T-cell (primary cell): Measurements from ENCODE around the gene GARIN5B. TPM values are rescaled to one million over a fixed set of nuclear protein-coding genes. Genes with fewer than 3 reads are reported as not detected.
"Not testable (repeated sequence)": the region's sequence is repeated elsewhere in the genome, so short reads cannot be mapped to it uniquely, and the experiment has no call there.

Experiments used
- ATAC-seq, 4 experiments: fragments of 200-7000 bp in 3 of 4; fragments of 150-1000 bp in 1 of 4; cut with Tn5 transposase; replicated peaks in 1 of 4; 1 replicate in 3 of 4; 2 replicates in 1 of 4; pipeline ENCODE4 v1.10.0; 2021; ENCODE audit warnings: moderate library complexity in 3 of 4, mild to moderate bottlenecking in 2 of 4, moderate number of reproducible peaks in 1 of 4
- CTCF ChIA-PET, 2 donors: fragments of 300-600 bp; sonication (Branson Sonifier 250); formaldehyde crosslinking; loops; one replicate each; lab custom pipeline; 2022; ENCODE audit warnings: antibody characterized with exemption in 2 of 2; lab: Charles Lee
- POLR2A ChIA-PET, 2 donors: fragments of 300-600 bp; sonication (Branson Sonifier 250); formaldehyde crosslinking; loops; one replicate each; lab custom pipeline; 2022; ENCODE audit warnings: antibody characterized with exemption in 2 of 2; lab: Charles Lee
- DNase-seq, 35 experiments: peaks; one replicate each; pipeline versions ENCODE4 v3.0.0 to v3.0.0-alpha.2; 2013 to 2023
- H3K27ac ChIP-seq: one replicate; pipeline ENCODE4 v1.5.1; 2013; ENCODE audit warnings: low read length
- H3K27me3 ChIP-seq, 2 experiments: replicated peaks in 1 of 2; 1 replicate in 1 of 2; 2 replicates in 1 of 2; pipeline versions ENCODE4 v1.6.1 to v1.7.0; 2013; ENCODE audit warnings: low read length in 1 of 2, mixed read lengths in 1 of 2; ENCODE audit not compliant: control insufficient read depth in 2 of 2, insufficient read depth in 2 of 2; ENCODE audit errors: extremely low read depth in 1 of 2
- H3K36me3 ChIP-seq, 2 donors: 1 replicate in 1 of 2; 2 replicates in 1 of 2; pipeline versions ENCODE4 v1.6.1 to v1.7.0; 2013; ENCODE audit warnings: low read length in 1 of 2; ENCODE audit not compliant: control insufficient read depth in 2 of 2, insufficient read depth in 1 of 2; ENCODE audit errors: extremely low read depth in 1 of 2
- H3K4me1 ChIP-seq, 2 experiments: 1 replicate in 1 of 2; 2 replicates in 1 of 2; pipeline versions ENCODE4 v1.6.1 to v1.7.0; 2013; ENCODE audit warnings: low read length in 2 of 2, mixed read lengths in 1 of 2; ENCODE audit not compliant: insufficient read depth in 2 of 2, control insufficient read depth in 1 of 2; ENCODE audit errors: extremely low read depth in 1 of 2
- H3K4me3 ChIP-seq, 2 donors: 1 replicate in 1 of 2; 2 replicates in 1 of 2; pipeline versions ENCODE4 v1.5.1 to v1.7.0; 2013; ENCODE audit warnings: mild to moderate bottlenecking in 2 of 2, low read length in 1 of 2, moderate library complexity in 1 of 2; ENCODE audit not compliant: control insufficient read depth in 1 of 2; ENCODE audit errors: extremely low read depth in 1 of 2
- H3K9me3 ChIP-seq: 2 replicates; pipeline ENCODE4 v1.7.0; 2013
- H3K27ac Mint-ChIP-seq, 2 donors: one replicate each; pipeline ENCODE4 v1.8.0; 2020 to 2021; ENCODE audit warnings: mild to moderate bottlenecking in 2 of 2, mixed read lengths in 2 of 2
- H3K27me3 Mint-ChIP-seq, 2 donors: one replicate each; pipeline ENCODE4 v1.8.0; 2021 to 2022; ENCODE audit warnings: mixed read lengths in 2 of 2
- H3K36me3 Mint-ChIP-seq: one replicate; pipeline ENCODE4 v1.8.0; 2021; ENCODE audit warnings: mixed read lengths
- H3K4me1 Mint-ChIP-seq, 3 donors: one replicate each; pipeline ENCODE4 v1.8.0; 2020 to 2022; ENCODE audit warnings: mixed read lengths in 3 of 3, mild to moderate bottlenecking in 1 of 3
- H3K4me3 Mint-ChIP-seq, 3 donors: one replicate each; pipeline ENCODE4 v1.8.0; 2020 to 2022; ENCODE audit warnings: mild to moderate bottlenecking in 3 of 3, mixed read lengths in 3 of 3, moderate library complexity in 3 of 3
- H3K9me3 Mint-ChIP-seq, 3 donors: one replicate each; pipeline ENCODE4 v1.8.0; 2020 to 2022; ENCODE audit warnings: mixed read lengths in 3 of 3
- WGBS: methylation state at CpG from one replicate; pipeline ENCODE4 v1.1.5; 2013; ENCODE audit warnings: missing lambda C conversion rate; ENCODE audit not compliant: insufficient coverage; 5-methylcytosine and 5-hydroxymethylcytosine counted together
- total RNA-seq, 35 experiments: library from RNA in 6 of 35; stranded (reverse) in 6 of 35; fragments of 120-200 nt in 1 of 35; gene quantifications; one replicate each; pipeline versions ENCODE4 v1.2.1 to v1.2.4 and lab custom pipeline; 2013 to 2026

Gene GARIN5B
- total RNA-seq, 5 donors from 2014 or later (not counting 1 experiment from before 2014, with no cell fraction given) = not detected

DNA sequence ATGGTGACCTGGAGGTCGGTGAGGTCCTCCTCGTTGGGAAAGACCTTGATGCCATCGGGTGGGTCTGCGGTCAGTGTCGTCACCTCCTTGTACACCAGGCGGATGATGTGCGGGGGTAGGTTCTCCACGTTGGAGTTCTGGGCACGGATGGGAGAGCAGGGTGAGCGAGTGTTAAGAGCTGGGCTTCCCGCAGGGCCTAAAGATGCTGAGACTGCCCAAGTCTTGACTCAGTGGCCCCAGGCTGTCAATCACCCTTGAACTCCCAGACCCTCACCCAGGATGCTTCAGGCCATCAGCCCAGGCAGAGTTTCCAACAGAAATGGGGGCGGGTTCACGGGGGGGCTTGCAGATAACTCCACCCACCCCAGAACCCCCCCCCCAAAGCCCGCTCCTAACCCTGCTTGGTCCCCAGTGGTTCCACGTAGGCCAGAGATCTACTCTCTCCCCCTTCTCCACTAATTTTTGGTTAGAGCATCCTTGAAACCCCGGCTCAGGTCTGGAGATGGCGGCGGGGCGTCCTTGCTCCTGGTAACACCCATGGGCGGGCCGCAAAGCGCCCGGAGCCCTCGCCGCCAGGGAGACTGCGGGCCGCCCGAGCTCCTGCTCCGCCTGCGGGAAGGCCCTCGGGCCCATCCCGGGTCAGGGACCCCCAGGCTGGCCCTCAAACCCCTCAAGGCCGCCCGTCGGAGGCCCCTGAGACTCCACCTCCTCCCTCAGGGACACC, 43.9 kb upstream of the GARIN5B start:
- WGBS = 0% methylated on average over 21 of the region's 35 CpGs
- Mint-ChIP-seq H3K27me3 (no peaks in the 10 kb centered on the region), H3K27ac (peak overlapping the region; percentile 25 to 70), H3K36me3 (peaks cover 29% of the 10 kb centered on the region), H3K9me3 (peaks cover 0 to 5% (median 3%) of the 10 kb centered on the region in 3 donors), H3K4me3 (peak overlapping the region; percentile 78 to 93 (median 93)), H3K4me1 (peaks cover 24 to 32% (median 29%) of the 10 kb centered on the region in 3 donors)
- DNase-seq (peak in 11 of 35 experiments; percentile 16 to 49 (median 26)), ATAC-seq (peak; percentile 0 to 4 (median 2))
- CTCF ChIA-PET = interaction anchor here in 1 of 2 donors (0.7 kb wide), 1 partner anchor 34 kb away, joined by 3 read pairs; no protein-coding TSS in a partner anchor
- POLR2A ChIA-PET = interaction anchor here (0.5 to 1.5 kb wide), 7 partner anchors 14 to 153 kb away, joined by 3 to 11 read pairs (median 4); partner anchors contain the start of gene KMT5C (in 1 of the 2)
- Histone ChIP-seq H3K4me3 (peak overlapping the region; percentile 54 to 79), H3K9me3 (no peaks in the 10 kb centered on the region), H3K27ac (peak overlapping the region; percentile 55), H3K4me1 (peaks cover 6 to 32% of the 10 kb centered on the region in 2 experiments), H3K36me3 (peaks cover 22 to 31% of the 10 kb centered on the region in 2 donors), H3K27me3 (no peaks in the 10 kb centered on the region)

DNA sequence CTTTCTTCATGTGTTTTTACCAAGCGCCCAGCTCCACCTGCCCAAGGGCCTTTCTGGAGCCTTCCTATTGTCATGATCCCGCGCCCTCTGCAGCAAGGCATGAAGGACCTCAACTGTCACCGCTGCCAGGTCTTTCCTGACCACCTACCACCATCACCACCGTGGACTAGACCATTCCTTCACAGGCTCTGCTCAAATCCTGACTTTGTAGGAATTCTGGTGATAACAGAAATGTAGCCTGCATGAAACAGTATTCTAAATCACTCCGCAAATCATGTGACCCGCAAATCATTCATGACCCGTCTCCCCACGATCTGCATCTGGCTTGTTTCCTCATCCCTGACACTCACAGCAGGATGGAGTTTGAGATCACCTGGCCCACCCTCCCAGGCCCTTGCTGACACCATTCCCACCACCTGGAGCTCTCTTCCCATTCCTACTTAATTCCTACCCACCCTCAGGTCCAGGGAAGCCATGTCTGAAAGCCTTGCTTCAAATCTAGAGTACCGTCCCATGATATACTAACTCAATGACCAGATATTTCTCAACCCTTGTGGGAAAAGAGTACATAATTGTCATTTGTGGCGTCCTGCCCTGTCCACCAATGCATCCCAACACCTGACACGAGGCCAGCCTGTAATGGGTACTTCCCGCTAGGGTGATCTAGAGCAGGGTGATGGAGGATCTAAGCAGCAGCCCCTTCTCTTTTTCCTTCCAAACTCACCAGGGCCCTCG, 43.2 kb upstream of the GARIN5B start:
- Histone ChIP-seq H3K9me3 (no peaks in the 10 kb centered on the region), H3K27me3 (no peaks in the 10 kb centered on the region), H3K4me3 (peak overlapping the region; percentile 54 to 79), H3K36me3 (peaks cover 22 to 35% of the 10 kb centered on the region in 2 donors), H3K27ac (no peak overlapping the region), H3K4me1 (peaks cover 6 to 32% of the 10 kb centered on the region in 2 experiments)
- no peaks in the 10 kb centered on the region for H3K27me3 Mint-ChIP-seq
- ChIA-PET CTCF (interaction anchor here (0.6 to 0.7 kb wide), 2 partner anchors 10 to 33 kb away, joined by 3 to 6 read pairs; no protein-coding TSS in a partner anchor), POLR2A (interaction anchor here (0.5 to 0.8 kb wide), 3 partner anchors 15 to 56 kb away, joined by 3 read pairs; no protein-coding TSS in a partner anchor)
- H3K27ac Mint-ChIP-seq = peak overlapping the region; percentile 25 to 70
- DNase-seq (no peak), ATAC-seq (no peak)
- peak overlapping the region; percentile 78 to 93 (median 93) for H3K4me3 Mint-ChIP-seq
- peaks cover 32% of the 10 kb centered on the region for H3K36me3 Mint-ChIP-seq
- peaks cover 0 to 5% (median 3%) of the 10 kb centered on the region in 3 donors for H3K9me3 Mint-ChIP-seq
- 82% methylated on average over 7 of the region's 14 CpGs for WGBS
- H3K4me1 Mint-ChIP-seq = peaks cover 24 to 32% (median 29%) of the 10 kb centered on the region in 3 donors

DNA sequence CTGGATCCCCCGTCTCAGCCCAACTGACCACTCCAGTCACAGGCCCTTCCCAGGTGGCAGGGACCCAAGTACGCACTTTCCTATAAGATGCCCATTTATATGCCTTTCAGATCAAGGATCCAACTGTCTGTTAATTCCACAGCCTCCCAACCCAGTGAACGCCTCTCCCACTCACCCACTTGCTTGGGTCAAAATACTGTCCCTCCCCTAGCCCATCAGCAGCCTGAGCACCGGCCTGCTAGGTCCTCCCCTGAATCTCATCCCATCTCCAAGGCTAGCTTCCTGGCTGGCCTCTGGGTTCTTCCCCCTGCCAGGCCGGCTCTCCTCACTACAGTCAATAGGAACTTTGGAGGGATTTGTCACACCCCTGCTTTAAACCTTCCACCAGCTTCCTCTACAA, 42.6 kb upstream of the GARIN5B start:
- H3K4me3 ChIP-seq = no peak overlapping the region
- Mint-ChIP-seq H3K4me1 (peaks cover 24 to 32% (median 29%) of the 10 kb centered on the region in 3 donors), H3K27me3 (no peaks in the 10 kb centered on the region), H3K27ac (peak overlapping the region in 1 of 2 donors; percentile 23), H3K4me3 (peak overlapping the region; percentile 78 to 93 (median 93)), H3K36me3 (peaks cover 35% of the 10 kb centered on the region), H3K9me3 (peaks cover 0 to 5% (median 3%) of the 10 kb centered on the region in 3 donors)
- no peaks in the 10 kb centered on the region for H3K9me3 ChIP-seq
- 79% methylated on average over 5 of the region's 5 CpGs for WGBS
- ATAC-seq = no peak
- H3K36me3 ChIP-seq = peaks cover 22 to 39% of the 10 kb centered on the region in 2 donors
- CTCF ChIA-PET = interaction anchor here in 1 of 2 donors (0.6 kb wide), 1 partner anchor 11 kb away, joined by 6 read pairs; no protein-coding TSS in a partner anchor
- H3K4me1 ChIP-seq = peaks cover 6 to 32% of the 10 kb centered on the region in 2 experiments
- H3K27me3 ChIP-seq = no peaks in the 10 kb centered on the region
- POLR2A ChIA-PET = interaction anchor here in 1 of 2 donors (0.8 kb wide), 1 partner anchor 18 kb away, joined by 3 read pairs; no protein-coding TSS in a partner anchor
- no peak overlapping the region for H3K27ac ChIP-seq
- no peak for DNase-seq

DNA sequence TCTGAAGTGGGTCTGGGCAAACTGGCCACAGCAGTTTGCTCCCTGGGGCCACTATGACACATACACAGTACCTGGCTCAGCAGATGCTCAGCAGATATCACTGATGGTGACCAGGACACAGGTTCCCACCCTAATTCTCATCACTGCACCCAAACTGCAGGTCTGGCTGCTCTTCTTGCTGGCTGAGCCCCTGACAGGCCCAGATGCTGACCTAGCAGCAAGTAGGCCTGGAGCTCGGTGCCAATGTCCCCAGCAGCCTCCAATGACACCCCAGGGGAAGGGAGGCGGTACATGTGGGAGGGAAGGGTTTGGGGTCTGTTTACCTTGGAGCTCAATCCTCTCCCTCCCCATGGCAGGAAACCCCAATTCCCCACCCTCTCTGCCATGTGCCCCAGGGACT, 39.4 kb upstream of the GARIN5B start:
- no peaks in the 10 kb centered on the region for H3K9me3 Mint-ChIP-seq
- ChIA-PET POLR2A (no interaction called here), CTCF (no interaction called here)

DNA sequence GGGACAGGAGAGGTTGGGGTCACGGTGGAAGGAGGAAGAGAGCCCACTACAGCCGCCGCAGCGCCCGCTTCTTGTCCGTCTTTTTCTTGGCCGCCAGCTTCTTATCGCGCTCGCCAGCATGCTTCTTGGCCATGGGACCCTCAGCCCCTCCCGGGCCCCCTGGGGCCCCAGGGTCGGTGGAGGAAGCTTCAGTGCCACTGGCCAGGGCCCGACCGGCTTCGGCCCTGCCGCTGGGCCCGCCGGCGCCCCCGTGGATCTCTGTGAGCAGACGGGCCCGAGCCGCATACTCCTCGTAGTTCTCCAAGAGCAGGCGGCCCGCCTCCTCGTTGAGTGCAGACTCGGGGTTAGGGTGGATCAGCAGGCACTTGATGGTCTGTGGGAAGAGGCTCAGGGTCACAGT, 38.3 kb upstream of the GARIN5B start:
- CTCF ChIA-PET = not testable (repeated sequence)
- peaks cover 16 to 45% of the 10 kb centered on the region in 2 donors for H3K36me3 ChIP-seq

More for the DNA sequence above, 39.4 kb upstream of the GARIN5B start:
- Histone ChIP-seq H3K27ac (no peak overlapping the region), H3K27me3 (no peaks in the 10 kb centered on the region), H3K4me3 (no peak overlapping the region), H3K4me1 (peaks cover 6 to 20% of the 10 kb centered on the region in 2 experiments), H3K9me3 (no peaks in the 10 kb centered on the region), H3K36me3 (peaks cover 16 to 45% of the 10 kb centered on the region in 2 donors)
- Mint-ChIP-seq H3K4me1 (peaks cover 16 to 30% (median 25%) of the 10 kb centered on the region in 3 donors), H3K4me3 (no peak overlapping the region), H3K36me3 (peaks cover 42% of the 10 kb centered on the region), H3K27me3 (no peaks in the 10 kb centered on the region), H3K27ac (no peak overlapping the region)
- no CpG with 5 or more reads among the region's 2 CpGs for WGBS
- ATAC-seq (no peak), DNase-seq (no peak)

More for the DNA sequence above, 38.3 kb upstream of the GARIN5B start:
- DNase-seq, POLR2A ChIA-PET, H3K9me3 Mint-ChIP-seq, H3K27me3 ChIP-seq, H3K9me3 ChIP-seq, H3K27me3 Mint-ChIP-seq, H3K27ac Mint-ChIP-seq, H3K27ac ChIP-seq, H3K4me3 ChIP-seq, H3K4me3 Mint-ChIP-seq: not testable (repeated sequence)
- peaks cover 11 to 26% (median 21%) of the 10 kb centered on the region in 3 donors for H3K4me1 Mint-ChIP-seq
- H3K36me3 Mint-ChIP-seq = peaks cover 39% of the 10 kb centered on the region
- ATAC-seq = peak in 1 of 4 experiments; percentile 5
- WGBS = over 99% methylated on average over 13 of the region's 28 CpGs
- peaks cover 1 to 12% of the 10 kb centered on the region in 2 experiments for H3K4me1 ChIP-seq
